Fibroblast of mammary gland (primary cell): ENCODE measurements around the gene KRT4.

Experiments
- DNase-seq: peaks from one replicate; pipeline ENCODE4 v3.0.0-alpha.2; 2010; ENCODE audit warnings: low read depth
- H3K4me3 ChIP-seq: 2 replicates; pipeline ENCODE4 v1.5.1; 2011; ENCODE audit warnings: low read depth, mild to moderate bottlenecking, low read length, moderate library complexity; ENCODE audit not compliant: control insufficient read depth
- TF ChIP-seq, protein P1 (sequence below): conservative IDR thresholded peaks from 2 replicates; pipeline ENCODE4 v1.5.1; 2011; ENCODE audit warnings: low read depth, low read length, inconsistent platforms; ENCODE audit not compliant: control insufficient read depth, insufficient read depth

KRT4 gene

DNA sequence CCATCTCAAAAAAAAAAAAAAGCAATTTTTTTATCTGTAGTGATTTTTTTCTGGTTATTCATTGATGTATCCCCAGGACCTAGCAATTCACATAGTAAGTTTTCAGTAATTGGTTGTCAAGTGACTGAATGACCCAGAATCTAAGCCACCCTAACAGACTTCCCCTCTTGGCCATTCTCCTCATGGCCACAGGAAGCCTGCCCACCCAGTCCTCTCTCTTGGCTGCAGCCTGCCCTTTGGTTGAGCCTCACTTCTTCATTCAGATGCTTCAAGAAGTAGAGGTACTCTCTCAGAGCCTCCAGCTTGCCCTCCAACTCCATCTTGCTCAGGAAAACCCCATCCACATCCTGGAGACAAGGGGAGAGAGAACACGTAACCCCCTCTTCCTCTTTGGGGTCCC, 32.0 kb upstream of the KRT4 start:
- TF ChIP-seq, protein P1, sequence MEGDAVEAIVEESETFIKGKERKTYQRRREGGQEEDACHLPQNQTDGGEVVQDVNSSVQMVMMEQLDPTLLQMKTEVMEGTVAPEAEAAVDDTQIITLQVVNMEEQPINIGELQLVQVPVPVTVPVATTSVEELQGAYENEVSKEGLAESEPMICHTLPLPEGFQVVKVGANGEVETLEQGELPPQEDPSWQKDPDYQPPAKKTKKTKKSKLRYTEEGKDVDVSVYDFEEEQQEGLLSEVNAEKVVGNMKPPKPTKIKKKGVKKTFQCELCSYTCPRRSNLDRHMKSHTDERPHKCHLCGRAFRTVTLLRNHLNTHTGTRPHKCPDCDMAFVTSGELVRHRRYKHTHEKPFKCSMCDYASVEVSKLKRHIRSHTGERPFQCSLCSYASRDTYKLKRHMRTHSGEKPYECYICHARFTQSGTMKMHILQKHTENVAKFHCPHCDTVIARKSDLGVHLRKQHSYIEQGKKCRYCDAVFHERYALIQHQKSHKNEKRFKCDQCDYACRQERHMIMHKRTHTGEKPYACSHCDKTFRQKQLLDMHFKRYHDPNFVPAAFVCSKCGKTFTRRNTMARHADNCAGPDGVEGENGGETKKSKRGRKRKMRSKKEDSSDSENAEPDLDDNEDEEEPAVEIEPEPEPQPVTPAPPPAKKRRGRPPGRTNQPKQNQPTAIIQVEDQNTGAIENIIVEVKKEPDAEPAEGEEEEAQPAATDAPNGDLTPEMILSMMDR: no peak
- DNase-seq: no peak
- no peak overlapping the region for H3K4me3 ChIP-seq

DNA sequence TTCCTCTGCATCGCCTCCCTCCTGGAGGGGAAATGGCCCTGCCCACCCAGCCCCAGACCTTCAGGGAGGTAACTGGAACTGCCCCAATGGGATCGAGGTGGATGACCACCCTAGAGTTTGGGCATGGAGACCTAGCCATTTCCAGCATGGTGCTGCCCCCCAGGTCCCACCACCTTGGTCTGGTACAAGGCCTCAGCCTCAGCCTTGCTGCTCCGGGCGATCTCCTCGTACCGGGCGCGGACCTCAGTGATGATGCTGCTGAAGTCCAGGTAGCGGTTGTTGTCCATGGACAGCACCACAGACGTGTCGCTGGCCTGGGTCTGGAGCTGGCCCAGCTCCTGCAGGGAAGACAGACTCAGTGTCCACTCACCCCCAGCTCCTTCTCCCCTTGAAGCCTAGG, 30.5 kb upstream of the KRT4 start:
- H3K4me3 ChIP-seq: no peak overlapping the region
- DNase-seq: no peak
- TF ChIP-seq, protein P1: no peak

DNA sequence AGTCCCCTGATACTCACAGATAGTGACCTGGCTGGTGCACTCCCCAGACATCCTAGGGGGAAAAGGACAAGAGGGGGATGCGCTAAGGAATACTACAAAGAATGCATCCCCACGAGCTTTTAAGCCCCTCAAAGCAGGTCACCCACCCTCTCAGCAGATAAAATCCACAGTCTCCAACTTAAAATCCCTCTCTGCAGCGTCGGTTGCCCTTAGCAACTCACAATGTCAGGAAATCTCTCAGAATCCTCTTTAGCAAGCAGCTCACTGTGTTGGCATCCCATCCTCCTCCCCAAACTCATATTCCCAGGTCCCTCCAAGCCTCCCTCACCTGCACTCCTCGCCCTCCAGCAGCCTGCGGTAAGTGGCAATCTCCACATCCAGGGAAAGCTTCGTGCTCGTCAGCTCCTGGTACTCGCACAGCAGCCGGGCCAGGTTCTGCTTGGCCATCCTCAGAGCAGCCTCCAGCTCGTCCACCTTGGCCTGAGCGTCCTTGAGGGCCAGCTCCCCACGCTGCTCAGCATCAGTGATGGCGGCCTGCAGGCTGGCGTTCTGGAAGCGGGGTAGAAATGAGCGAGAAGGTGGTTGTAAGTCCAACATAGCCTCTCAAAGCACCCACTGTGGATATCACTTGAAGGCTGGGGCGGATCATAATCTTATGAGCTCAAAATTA, 25.7 kb upstream of the KRT4 start:
- no peak for DNase-seq
- H3K4me3 ChIP-seq: no peak overlapping the region
- TF ChIP-seq, protein P1: no peak

DNA sequence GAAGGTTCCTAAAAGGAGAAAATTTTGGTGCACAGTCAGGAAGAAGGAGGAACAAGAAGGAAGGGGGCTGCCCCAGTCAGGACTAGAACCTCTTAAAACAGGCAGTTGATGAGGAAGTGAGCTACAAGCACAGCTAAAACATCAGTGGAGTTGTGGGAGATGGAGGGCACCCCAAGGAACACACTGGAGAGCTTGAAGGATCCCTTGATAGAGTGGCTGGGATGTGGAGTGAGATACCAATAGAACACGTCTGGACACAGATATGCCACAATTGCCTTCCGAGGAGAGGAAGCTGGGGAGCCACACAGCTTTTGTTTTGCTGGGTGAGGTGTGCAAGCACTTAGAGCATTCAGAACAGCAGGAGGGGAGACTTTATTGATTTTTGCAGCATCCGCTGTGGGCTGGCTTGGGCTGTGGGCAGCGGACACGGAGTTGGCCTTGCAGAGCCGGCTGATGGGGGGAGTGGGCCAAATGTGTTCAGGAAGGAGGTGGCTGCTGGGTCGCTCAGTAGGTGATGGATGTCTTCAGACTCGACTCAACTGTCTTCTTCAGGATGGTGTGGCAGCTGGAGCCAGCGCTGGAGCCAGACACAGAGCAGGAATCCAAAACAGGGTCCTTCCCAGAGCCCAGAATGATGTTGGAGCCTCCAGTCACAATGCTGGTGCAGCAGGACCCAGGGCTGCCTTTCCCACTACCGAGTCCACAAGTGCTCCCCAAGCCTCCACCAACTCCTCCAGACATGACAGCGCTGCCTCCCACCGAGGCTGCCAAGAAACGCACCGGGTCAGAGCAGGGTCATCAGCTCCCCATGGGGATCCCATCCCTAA, 24.9 kb upstream of the KRT4 start:
- TF ChIP-seq, protein P1: no peak
- DNase-seq: no peak
- H3K4me3 ChIP-seq: no peak overlapping the region

DNA sequence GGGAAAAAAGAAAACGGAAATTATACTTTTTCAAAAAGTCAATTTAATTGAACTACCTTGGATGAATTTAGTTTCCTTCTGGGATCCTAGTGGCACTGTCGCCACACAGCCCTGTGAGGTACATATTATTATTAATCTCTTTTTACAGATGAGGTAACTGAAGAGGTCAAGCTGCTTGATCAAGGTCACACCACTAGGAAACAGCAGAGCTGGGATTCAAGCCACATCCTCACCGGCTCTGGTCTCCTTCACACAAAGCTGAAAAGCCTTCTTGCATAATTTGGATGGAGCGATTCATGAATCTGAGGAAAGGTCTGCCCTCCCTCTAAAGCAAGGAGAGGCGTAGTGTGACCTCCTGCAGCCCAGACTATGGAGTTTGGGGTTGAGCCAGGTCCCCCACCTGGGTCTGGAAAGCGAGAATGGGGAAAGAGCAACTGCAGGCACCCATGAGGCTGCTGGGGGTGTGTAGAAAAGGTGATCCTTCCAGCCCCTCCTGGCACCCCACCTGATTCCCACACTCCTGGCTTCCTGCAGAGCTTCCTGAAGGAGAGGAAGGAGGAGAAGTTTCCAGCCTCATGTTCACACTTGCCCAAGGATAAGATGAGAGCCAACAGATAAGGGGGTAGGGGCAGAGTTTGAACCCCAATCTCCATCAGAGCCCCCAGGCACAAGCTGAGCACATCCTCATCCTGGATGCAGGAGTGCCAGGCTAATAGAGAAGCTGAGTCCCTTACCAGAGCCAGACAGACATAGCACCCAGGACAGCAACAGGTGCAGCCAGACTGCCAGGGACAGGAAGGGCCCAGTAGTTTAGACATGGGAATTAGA, 24.1 kb upstream of the KRT4 start:
- no peak overlapping the region for H3K4me3 ChIP-seq
- TF ChIP-seq, protein P1: no peak
- peak; percentile 34 for DNase-seq

DNA sequence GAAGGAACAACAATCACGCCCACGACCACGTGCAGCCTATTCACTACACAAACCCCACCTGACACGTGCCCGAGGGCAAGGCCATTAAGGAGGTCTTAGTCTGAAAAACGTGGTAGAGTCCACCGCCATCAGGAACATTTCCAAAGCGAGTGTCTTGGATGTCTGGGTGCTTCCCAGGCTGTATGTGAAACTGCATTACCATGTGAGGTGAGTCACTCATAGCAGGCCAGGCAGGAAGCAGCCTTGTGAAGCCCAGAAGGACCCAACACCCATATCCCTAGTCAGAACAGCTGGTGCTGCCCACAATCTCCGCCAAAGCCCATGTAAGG, 23.5 kb upstream of the KRT4 start:
- H3K4me3 ChIP-seq: no peak overlapping the region
- peak; percentile 84 for DNase-seq
- TF ChIP-seq, protein P1: no peak
